HuH-7.5 (cell line): ENCODE results near the gene PIK3R2.
"Not testable (repeated sequence)": the region's sequence is repeated elsewhere in the genome, so short reads cannot be mapped to it uniquely, and the experiment has no call there.

ENCODE experiments used
- DNase-seq: peaks from one replicate; pipeline ENCODE4 v3.0.0; 2011; ENCODE audit warnings: low spot score

Gene PIK3R2

GRCh38 chr19:18152817-18153555, at the start of gene PIK3R2:
Gene PIK3R2 (plus strand): TSS chr19:18153163. CDS start chr19:18155880, 2,717 bp downstream.
- peak; percentile 99 for DNase-seq

- DNase-seq, result no peak
These were observed 48.2 kb upstream of the PIK3R2 start for GRCh38 chr19:18104793-18105131.

GRCh38 chr19:18105259-18105658, 47.7 kb upstream of the PIK3R2 start:
- DNase-seq, result not testable (repeated sequence)

- no peak for DNase-seq
These were observed 45.7 kb upstream of the PIK3R2 start for GRCh38 chr19:18107235-18107634.

- DNase-seq, result no peak
These were observed 44.1 kb upstream of the PIK3R2 start for GRCh38 chr19:18108897-18109296.

GRCh38 chr19:18109341-18109732, 43.6 kb upstream of the PIK3R2 start:
- DNase-seq, result no peak

- peak; percentile 77 for DNase-seq
These were observed 43.0 kb upstream of the PIK3R2 start for GRCh38 chr19:18109733-18110608.

- DNase-seq, result no peak
These were observed 42.2 kb upstream of the PIK3R2 start for GRCh38 chr19:18110609-18111232.

- DNase-seq, result peak; percentile 97
These were observed 39.9 kb upstream of the PIK3R2 start for GRCh38 chr19:18112989-18113478.

- no peak for DNase-seq
These were observed 39.1 kb upstream of the PIK3R2 start for GRCh38 chr19:18113827-18114226.

GRCh38 chr19:18114483-18114882, 38.5 kb upstream of the PIK3R2 start:
- no peak for DNase-seq

- DNase-seq, result no peak
These were observed 35.6 kb upstream of the PIK3R2 start for GRCh38 chr19:18117364-18117691.

GRCh38 chr19:18117692-18118378, 35.1 kb upstream of the PIK3R2 start:
- DNase-seq, result peak; percentile 97

GRCh38 chr19:18118420-18119012, 34.4 kb upstream of the PIK3R2 start:
- peak; percentile 46 for DNase-seq

GRCh38 chr19:18119013-18119716, 33.8 kb upstream of the PIK3R2 start:
- DNase-seq, result no peak

GRCh38 chr19:18119717-18120105, 33.3 kb upstream of the PIK3R2 start:
- DNase-seq, result no peak

- no peak for DNase-seq
These were observed 32.8 kb upstream of the PIK3R2 start for GRCh38 chr19:18120127-18120526.

- no peak for DNase-seq
These were observed 31.8 kb upstream of the PIK3R2 start for GRCh38 chr19:18121166-18121565.

- no peak for DNase-seq
These were observed 30.5 kb upstream of the PIK3R2 start for GRCh38 chr19:18122424-18122823.

- no peak for DNase-seq
These were observed 29.8 kb upstream of the PIK3R2 start for GRCh38 chr19:18122860-18123795.
